Omental fat pad (tissue), 4 donors: ENCODE data around the gene JUND. TPM values are rescaled to one million over a fixed set of nuclear protein-coding genes. Genes with fewer than 3 reads are reported as not detected.

Experiments used
- ATAC-seq: fragments of 150-250 bp; one replicate; pipeline ENCODE4 v1.9.1; 2016; ENCODE audit warnings: mild to moderate bottlenecking, moderate library complexity; ENCODE audit not compliant: low FRiP score
- DNase-seq: peaks from one replicate; pipeline ENCODE4 v3.0.0-alpha.2; 2019; ENCODE audit warnings: low spot score
- CTCF ChIP-seq, 3 donors: fragments of 450-650 bp; IDR thresholded peaks; one replicate each; pipeline ENCODE4 v1.5.1; 2016 to 2017; ENCODE audit warnings: antibody characterized with exemption in 3 of 3, mild to moderate bottlenecking in 3 of 3, moderate library complexity in 2 of 3
- total RNA-seq, 4 donors: library from RNA; depleted of rRNA; stranded (reverse); fragments of >200 nt; gene quantifications; one replicate each; pipeline ENCODE4 v1.1.0, GENCODE V29; 2016

Gene JUND
- total RNA-seq, 4 donors from 2014 or later: 398 to 859 (median 623) TPM

- DNase-seq (no peak), ATAC-seq (no peak)
- no peak for TF ChIP-seq CTCF (IDR thresholded peaks at IDR 0.05)
Observed at GRCh38 chr19:18322318-18322758, 40.9 kb upstream of the JUND start.

GRCh38 chr19:18321734-18322102 lies 40.3 kb upstream of the JUND start:
- DNase-seq (no peak), ATAC-seq (no peak)
- TF ChIP-seq CTCF (IDR thresholded peaks at IDR 0.05): no peak

GRCh38 chr19:18320865-18321733 lies 39.7 kb upstream of the JUND start:
- no peak for DNase-seq
- ATAC-seq: no peak
- TF ChIP-seq CTCF (IDR thresholded peaks at IDR 0.05): no peak

- no peak for ATAC-seq
- TF ChIP-seq CTCF (IDR thresholded peaks at IDR 0.05): no peak
- DNase-seq: no peak
Observed at GRCh38 chr19:18319591-18320135, 38.2 kb upstream of the JUND start.

- no peak for ATAC-seq
- DNase-seq: no peak
- TF ChIP-seq CTCF (IDR thresholded peaks at IDR 0.05): no peak
Observed at GRCh38 chr19:18317961-18318800, 36.8 kb upstream of the JUND start.

- TF ChIP-seq CTCF (IDR thresholded peaks at IDR 0.05): no peak
- DNase-seq (no peak), ATAC-seq (no peak)
Observed at GRCh38 chr19:18313398-18313797, 32.0 kb upstream of the JUND start.
